GM19328 (cell line): ENCODE measurements around the gene ANKRD11.
"Not testable (repeated sequence)": the region's sequence is repeated elsewhere in the genome, so short reads cannot be mapped to it uniquely, and the experiment has no call there.

Experiments used
- ATAC-seq: cut with Tn5 transposase; IDR thresholded peaks from one replicate; pipeline ENCODE4 v1.9.1; 2021; ENCODE audit warnings: mild to moderate bottlenecking, moderate library complexity; ENCODE audit not compliant: unreplicated experiment

Gene ANKRD11

GRCh38 chr16:89454378-89455125 is 35.8 kb downstream of the ANKRD11 start:
- ATAC-seq = not testable (repeated sequence)

DNA sequence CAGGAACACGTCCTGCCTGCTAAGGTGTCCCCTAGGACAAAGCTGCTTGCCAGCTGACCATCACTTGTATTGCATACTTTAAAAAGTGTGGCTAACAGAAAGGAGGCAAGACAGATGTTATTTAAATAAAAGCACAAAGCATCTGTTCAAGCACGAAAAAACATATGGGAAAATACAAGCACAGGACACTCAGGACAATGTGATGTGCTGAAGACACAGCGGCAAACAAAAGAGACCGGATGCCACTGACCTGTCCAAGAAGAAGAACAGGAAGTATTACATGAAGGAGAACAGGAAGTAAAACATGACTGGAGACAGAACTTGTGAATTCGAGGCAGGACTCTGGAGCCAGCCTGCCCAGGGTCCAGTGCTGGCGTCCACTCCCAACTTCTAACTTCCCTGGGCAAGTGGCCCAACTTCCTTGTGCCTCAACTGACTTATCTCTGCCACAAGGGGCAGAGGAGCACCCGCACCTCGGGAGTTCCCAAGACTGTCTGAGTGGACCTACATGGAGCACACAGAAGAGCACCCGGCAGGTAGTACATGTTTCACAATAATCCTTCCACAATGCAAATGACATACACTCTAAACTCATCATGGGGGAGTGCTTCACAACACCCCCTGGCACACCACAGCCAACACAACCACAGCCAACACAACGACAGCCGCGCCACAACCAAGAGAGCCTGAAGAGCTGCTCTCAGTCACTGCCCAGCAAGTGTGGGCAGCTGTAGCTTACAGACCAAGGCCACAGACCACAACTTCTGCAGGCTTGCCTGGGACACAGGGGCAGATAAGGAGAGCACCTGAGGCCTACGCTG is 36.6 kb downstream of the ANKRD11 start:
- no peak for ATAC-seq

GRCh38 chr16:89452925-89453324 is 37.4 kb downstream of the ANKRD11 start:
- ATAC-seq = no peak

- ATAC-seq = no peak
Measured at GRCh38 chr16:89452241-89452640, 38.1 kb downstream of the ANKRD11 start.

GRCh38 chr16:89450537-89450936 is 39.8 kb downstream of the ANKRD11 start:
- no peak for ATAC-seq

DNA sequence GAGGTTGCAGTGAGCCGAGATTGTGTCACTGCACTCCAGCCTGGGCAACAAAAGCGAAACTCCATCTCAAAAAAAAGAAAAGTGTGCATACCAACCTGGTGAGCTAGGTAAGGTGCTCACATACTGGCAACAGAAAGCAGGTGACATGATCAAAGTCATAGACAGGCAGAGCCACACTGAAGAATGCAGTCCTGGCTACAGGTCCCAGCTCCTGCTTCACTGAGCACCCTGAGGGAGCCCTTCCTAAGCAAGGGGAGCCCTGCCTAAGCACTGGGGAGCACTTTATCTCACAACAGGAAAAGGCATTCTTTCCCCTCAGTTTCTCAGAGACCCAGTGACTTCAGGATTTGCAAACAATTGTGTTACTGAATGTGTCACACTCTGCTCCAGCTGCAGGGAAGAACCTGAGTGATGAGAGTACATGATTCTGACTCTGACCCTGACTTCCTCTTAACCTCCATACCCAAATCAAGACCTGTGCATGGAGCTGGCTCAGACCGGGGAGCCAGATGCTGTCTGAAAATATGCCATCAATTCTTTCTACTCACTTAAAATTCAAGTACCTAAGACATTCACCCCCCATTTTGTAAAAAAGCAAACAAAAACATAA is 40.5 kb downstream of the ANKRD11 start:
- no peak for ATAC-seq

GRCh38 chr16:89448656-89449055 is 41.7 kb downstream of the ANKRD11 start:
- ATAC-seq = no peak

DNA sequence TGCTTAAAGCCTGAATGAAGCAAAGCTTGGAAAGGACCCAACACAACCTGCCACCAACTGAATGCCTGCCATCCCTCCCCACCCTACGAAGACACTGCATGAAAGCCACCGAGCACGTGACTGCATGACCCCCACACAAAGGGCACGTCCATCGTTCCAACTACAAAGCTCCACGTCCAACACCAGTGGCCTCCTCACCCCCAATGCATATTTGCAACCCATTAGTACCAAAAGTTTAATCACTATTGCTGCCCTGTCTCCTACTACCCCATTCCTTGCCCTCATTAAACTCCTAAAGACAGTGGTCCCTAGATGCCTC is 43.4 kb downstream of the ANKRD11 start:
- no peak for ATAC-seq

DNA sequence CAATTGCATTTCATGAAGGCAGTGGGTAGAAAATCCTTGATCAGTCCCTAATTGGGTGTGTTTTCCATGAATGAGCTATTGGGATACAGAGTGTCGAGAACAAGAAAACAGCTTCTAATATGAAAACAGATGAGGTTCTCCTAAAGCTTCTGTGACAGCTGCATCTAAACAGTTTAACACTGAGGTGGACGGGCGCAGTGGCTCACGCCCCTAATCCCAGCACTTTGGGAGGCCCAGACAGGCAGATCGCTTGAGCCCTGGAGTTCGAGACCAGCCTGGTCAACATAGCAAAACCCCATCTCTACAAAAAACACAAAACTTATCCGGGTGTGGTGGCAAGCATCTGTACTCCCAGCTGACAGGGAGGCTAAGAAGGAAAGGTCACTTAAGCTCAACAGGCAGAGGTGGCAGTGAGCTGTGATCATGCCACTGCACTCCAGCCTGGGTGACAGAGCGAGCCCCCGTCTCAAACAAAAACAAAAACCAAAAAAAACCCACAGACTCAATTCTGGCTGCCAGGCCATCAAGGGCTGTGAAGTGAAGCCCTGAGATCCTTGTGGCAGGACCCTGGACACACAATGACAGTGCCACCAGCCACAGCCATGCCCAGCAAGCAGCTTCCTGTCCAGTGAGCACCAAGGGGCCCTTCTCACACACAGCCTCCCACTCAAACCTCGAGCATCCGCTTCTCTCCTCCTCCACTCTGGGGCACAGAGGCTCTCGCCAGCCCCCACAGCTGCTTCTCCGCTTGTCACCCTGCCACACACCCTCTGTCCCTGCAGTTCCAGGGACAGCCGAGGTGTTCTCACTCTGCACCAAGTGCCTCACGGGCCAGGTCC is 44.0 kb downstream of the ANKRD11 start:
- ATAC-seq = no peak

GRCh38 chr16:89445166-89445565 is 45.2 kb downstream of the ANKRD11 start:
- ATAC-seq = no peak

GRCh38 chr16:89444728-89445127 is 45.6 kb downstream of the ANKRD11 start:
- ATAC-seq = no peak

GRCh38 chr16:89444151-89444723 is 46.1 kb downstream of the ANKRD11 start:
- no peak for ATAC-seq

DNA sequence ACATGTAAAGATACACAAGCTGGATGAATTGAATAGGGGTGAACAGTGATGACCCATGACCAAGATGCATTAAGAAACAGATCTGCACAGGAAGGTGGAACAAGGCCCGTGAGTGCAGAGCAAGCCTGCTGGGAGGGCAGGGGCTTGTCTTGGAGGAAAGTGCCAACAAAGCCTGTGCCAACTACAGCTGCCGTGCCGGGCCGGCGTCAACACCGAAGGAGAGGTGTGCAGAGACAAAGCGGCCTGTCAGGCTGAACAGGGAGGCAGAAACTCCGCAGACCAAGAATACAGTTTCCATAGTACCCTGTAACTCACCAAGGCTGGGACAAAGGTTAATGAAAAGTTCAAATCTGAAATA is 46.7 kb downstream of the ANKRD11 start:
- no peak for ATAC-seq

GRCh38 chr16:89442990-89443726 is 47.2 kb downstream of the ANKRD11 start:
- no peak for ATAC-seq

- ATAC-seq = no peak
Measured at GRCh38 chr16:89442588-89442987, 47.8 kb downstream of the ANKRD11 start.

GRCh38 chr16:89439659-89440058 is 50.7 kb downstream of the ANKRD11 start:
- no peak for ATAC-seq

DNA sequence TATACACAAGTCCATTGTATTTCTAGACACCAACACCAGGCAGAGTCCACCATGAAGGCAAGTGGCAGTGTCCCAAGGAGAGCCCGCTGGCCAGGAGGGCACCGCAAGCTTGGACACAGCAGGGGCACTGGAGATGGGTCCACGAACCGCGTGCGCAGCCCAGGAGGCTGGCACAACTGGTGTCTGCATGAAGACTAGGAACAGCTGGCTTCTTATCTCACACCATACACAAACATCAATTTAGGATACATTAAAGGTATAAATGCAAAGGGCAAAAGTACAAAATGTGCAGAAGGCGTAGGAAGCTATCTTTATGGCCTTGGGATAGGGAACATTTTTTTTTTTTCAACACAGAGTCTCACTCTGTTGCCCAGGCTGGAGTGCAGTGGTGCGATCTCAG is 52.4 kb downstream of the ANKRD11 start:
- ATAC-seq = no peak

DNA sequence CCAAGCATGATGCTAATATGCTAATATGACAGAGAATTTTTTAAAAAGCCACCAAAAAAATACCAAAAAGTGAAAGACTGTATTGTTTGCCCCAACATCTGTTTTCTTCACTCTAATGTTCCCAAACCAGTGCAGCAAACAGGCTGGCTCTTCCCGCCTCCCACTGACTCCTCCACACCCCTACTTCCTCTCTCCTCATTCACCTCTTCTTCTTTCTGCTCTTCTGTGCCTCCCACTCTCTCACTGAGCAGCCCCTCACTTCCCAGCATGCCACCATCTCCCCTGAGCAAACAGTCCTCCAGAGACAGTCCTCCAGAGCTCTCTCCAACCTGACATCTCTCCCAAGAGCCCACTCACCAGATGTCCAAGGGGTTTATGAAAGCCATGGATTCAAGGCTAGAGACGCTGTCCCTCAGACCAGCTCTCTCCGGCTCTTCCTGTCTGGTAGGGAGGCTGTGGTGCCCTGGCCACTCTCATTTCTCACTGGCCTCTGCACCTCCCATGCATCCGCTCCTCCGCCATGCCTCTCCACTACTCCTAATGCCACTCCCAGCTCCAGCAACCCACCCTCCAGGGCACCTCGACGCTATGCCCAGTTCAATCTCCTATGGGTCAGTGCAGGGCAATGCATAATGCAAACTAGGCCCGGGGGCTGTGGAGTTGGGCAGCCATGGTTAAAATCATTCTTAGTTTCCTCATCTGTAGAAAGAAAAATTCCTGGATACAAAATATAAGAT is 52.9 kb downstream of the ANKRD11 start:
- ATAC-seq = no peak

DNA sequence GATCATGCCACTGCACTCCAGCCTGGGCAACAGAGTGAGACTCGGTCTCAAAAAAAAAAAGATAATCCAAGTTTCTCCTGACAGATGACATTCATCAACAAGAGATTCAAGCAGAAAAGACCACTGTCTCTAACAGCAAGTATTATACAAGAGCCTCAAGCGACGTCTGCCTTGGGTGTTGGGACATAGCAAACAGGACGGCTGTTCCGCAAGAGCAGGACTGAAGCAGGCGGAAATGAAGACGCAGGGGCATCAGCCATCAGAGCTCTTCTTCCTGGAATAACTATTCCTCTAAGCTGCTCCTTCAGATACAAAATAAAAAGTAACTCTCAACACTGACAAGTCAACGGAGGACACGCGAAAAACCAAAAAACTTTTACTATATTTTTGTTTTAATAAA is 54.0 kb downstream of the ANKRD11 start:
- no peak for ATAC-seq
